NCI-H2227 treated with DMSO at 0.1 percent for 48 hours (cell line): ENCODE results near the gene C11orf98.
"Not testable (repeated sequence)": the region's sequence is repeated elsewhere in the genome, so short reads cannot be mapped to it uniquely, and the experiment has no call there.

Experiments
- DNase-seq: peaks from one replicate; lab custom pipeline; 2025; lab: John Stamatoyannopoulos, UW

C11orf98 gene

GRCh38 chr11:62665075-62665598 is at the start of gene C11orf98, which contains the start of gene CSKMT:
C11orf98 (minus strand) TSS chr11:62665210; CDS start chr11:62665169, 41 bp downstream.
CSKMT (plus strand) TSS chr11:62665312; CDS start chr11:62665880, 568 bp downstream.
- peak; percentile 96 for DNase-seq

DNA sequence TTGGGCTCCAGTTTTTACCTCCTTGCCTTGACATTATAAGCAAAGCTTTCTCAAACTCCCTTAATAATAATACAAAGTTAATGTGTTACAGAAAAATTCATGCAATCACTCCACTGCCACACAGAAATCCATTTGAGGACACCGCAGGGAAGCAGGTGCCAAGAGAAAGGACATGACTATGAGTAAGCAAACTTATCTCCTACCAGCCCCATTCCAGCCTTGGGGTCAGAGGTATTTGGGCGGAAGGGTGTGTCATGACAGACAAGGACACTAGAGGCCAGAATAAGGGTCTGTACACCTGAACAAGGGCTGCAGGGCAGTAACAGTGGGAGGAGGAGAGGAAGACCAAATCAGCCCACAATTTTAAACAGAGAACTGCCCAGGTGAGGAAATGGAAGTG is 48.3 kb upstream of the C11orf98 start:
- DNase-seq: no peak

DNA sequence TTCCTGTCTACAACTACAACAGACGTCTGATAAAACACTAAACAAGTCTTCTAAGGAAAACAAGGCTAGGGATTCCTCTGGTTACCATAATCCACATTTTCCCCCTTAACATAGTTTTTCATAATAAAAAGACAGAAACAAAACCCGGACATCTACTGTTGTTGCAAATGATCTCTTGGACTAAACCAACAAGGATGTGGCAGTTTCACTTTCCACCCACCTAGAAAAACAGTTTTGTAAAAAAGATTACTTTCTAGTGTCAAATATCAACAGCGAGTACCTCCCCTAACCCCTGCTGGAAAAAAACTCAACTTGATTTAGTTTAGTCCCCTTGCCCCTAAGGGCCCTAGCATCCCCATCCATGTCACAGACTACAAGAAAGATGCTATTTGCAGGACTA is 47.9 kb upstream of the C11orf98 start:
- DNase-seq: no peak

DNA sequence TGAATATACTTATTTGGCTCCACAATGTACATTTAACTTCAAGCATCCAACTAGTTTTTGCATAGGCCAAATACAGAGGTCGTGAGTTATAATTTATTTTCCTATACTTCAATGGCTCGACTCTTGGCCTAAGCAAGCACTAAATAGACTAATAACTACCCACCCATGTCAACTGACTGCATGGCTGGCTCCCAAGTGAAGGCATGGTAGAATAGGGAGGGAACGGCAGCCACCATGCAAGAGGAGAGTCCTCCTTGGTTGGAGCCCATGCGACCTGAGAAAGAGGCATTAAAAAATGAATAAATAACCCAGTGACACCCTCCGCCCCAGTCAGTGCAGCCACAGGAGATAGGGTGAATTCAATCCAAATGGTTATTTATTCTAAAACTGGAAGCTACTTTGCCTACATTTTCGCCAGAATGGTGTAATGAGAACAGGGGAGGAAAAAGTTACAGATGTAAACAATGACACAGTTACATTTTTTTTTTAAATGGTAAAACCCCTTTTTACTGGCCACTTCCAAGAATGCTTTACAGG is 47.3 kb upstream of the C11orf98 start:
- no peak for DNase-seq

GRCh38 chr11:62710001-62710345 is 45.0 kb upstream of the C11orf98 start:
- no peak for DNase-seq

DNA sequence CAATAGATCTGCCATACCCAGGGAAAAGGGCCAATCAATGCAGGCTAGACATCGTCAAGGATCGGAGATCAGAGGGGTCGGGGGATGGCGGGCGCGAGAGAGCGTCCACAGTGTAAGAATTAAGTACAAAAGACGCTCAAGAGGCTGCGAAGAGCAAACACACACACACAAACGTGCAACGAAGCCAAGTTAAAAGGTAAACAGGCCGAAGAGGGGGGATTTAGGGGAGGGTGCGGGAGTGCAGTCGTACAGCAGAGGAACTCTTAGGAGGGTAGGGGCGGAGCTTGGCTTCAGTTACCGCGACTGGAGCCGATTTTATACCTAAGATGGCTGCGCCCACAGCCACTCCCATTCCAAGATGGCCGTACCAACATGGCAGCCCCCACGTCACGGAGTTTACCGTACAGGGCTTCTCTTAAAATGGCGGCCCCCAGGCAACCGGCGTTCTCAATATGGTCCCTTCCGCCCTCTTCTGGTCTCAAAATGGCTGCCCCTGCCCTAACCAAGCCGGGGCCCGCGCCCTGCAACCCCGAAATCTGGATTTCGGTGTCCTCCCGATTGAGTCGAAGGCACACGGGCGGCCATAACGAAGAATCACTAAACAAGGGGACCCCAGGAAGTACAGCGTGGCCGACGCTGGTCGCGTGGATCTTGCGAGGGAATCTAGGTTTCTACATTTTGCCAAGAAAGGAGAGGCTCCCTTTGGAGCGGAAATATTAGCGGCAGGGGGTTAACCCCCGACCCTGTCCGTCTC is 44.4 kb upstream of the C11orf98 start:
- DNase-seq: peak; percentile 98

DNA sequence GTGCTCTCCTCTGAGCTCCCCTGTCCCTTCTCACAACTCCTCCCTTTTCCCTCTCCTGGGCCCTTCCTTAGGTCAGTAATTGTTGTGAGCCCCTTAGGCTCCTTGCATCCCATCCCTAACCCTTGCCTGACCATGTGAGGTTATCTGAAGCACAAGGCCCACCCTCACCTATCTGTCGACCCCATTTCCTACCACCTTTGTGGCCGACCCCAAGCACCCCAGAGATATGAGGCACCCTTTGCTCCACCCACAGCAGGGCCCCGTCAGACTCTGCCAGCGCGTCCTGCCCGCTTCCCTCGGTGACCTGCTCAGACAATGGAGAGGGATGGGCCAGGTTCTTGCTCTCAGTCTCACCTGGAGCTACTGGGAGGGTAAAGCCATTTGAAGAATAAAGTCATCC is 43.8 kb upstream of the C11orf98 start:
- DNase-seq: peak; percentile 57

- no peak for DNase-seq
Observed at GRCh38 chr11:62708392-62708791, 43.4 kb upstream of the C11orf98 start.

DNA sequence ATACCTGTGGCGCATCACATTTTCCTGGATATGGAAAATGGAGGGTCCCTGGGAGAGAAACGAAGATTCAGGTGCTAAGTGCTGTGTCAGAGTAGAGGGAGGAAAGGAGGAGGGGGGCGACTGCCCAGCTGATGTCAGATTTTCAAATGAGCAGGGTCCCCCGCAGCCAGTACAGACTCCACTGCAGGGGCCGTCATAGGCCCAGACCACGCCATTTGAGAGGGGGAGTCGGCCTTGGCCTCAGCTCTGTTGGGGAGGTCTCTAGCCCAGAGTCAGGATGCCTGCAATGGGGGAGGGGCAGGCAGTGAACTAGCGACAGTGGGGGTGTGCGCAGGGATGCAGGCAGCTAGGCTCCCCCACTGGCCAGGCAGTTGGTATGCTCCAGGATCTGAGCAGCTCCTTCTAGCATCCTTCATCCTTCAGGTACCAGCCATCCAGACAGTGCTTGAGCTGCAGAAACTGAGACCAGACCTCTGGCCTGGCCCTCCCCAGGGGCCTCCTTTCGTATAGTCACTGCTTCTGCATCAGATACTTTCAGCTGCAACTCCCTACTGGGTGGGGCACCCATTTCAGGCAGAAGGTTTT is 42.4 kb upstream of the C11orf98 start, which contains the start of the genes BSCL2 and GNG3:
TSS of gene BSCL2 (minus strand) at position 148 of the 585 bp plus-strand sequence. CDS start 229 bp downstream, outside the sequence.
TSS of gene GNG3 (plus strand) at position 400 of the 585 bp plus-strand sequence. CDS start 620 bp downstream, outside the sequence.
- DNase-seq: peak; percentile 95

- DNase-seq: no peak
Observed at GRCh38 chr11:62706850-62707247, 41.8 kb upstream of the C11orf98 start.

DNA sequence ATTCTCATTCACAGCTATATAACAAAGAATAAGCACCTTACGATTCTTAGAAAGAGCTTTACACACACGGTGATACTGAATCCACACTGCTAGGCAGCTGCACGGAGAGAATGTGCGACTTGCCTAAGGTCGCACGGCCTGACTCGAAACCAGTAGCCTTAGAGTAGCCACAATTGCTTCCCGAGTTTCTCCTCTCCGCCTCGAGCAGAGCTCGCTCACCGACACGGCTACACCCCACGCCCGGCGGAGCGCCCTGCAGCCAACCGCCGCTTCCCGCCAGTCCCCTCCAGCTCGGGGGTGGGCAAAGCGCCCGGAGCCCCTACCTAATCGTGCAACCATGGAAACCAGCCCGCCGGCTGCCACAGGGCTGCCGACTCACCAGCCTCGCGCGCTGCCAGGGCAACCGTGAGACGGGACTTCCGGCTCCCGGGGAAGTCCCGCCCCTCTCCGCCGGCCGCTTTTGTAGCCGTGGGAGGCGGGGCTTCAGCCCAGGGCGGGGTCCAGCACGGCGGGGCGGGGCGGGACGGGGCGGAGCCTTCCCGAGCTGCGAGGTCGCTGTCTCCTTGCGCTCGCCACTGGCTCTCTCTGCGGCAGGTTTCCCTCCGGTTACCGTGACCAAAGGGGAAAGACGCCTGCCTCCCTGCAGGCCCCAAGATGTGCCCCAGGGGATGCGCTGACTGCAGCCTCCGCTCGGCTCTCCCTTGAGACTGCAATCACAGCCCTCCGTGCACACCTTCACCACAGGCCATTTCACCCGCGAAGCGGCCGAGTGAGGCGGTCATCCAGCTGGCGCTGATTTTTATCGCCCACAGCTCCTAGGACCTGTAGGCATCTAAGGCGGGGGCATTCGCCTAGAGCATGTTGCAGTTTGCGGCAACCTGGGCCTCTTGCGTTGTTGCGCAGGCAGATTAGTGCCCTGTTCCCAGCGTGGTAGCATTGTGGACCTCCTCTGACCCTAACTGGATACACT is 41.2 kb upstream of the C11orf98 start:
- peak; percentile 95 for DNase-seq

DNA sequence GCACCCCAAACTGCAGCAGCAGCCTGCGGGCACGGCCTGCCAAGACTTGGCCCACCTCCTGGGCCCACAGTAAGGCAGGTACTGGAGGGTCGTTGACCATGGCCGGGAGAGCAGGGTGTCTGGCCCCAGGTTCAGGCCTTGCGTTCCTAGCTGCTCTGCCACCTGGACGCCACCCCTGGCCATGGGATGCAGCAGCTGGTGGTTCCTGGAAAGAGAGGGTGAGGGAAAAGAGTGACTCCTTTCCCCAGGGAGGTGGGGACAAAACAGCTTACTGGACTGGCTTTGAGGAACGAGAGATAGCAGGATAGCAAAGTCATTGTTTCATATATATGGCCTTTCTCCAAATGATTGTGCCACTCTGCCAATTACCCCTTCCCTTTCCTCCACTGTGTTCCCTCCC is 40.4 kb upstream of the C11orf98 start:
- no peak for DNase-seq

- not testable (repeated sequence) for DNase-seq
Observed at GRCh38 chr11:62703921-62704320, 38.9 kb upstream of the C11orf98 start.

DNA sequence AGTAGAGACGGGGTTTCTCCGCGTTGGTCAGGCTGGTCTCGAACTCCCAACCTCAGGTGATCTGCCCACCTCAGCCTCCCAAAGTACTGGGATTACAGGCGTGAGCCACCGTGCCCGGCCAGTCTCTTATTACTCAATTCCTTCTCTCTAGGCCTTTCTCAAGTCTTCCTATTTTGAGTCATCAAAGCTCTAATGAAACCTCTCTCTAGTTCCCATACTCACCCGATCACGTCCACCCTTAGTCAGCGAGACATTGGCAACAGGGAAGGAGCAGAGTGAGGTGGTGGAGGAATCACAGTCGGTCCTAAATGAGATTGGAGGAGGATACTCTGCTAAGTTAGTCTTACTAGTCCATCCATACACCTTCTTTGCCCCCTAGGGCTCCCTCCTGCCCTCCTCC is 37.2 kb upstream of the C11orf98 start:
- DNase-seq: no peak

- DNase-seq: peak; percentile 30
Observed at GRCh38 chr11:62694455-62695167, 29.6 kb upstream of the C11orf98 start.

DNA sequence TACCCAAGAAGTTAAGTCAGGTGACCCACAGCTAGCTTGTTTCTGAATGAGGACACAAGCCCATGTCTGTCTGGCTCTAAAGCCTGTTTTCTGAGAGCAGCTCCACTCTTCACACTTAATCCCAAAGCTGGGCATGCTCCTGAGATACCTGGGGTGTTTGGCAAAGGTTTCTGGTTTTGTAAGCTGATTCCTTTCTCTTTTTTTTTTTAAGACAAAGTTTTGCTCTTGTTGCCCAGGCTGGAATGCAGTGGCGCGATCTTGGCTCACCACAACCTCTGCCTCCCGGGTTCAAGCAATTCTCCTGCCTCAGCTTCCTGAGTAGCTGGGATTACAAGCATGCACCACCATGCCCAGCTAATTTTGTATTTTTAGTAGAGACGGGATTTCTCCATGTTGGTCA is 28.6 kb upstream of the C11orf98 start:
- DNase-seq: not testable (repeated sequence)

DNA sequence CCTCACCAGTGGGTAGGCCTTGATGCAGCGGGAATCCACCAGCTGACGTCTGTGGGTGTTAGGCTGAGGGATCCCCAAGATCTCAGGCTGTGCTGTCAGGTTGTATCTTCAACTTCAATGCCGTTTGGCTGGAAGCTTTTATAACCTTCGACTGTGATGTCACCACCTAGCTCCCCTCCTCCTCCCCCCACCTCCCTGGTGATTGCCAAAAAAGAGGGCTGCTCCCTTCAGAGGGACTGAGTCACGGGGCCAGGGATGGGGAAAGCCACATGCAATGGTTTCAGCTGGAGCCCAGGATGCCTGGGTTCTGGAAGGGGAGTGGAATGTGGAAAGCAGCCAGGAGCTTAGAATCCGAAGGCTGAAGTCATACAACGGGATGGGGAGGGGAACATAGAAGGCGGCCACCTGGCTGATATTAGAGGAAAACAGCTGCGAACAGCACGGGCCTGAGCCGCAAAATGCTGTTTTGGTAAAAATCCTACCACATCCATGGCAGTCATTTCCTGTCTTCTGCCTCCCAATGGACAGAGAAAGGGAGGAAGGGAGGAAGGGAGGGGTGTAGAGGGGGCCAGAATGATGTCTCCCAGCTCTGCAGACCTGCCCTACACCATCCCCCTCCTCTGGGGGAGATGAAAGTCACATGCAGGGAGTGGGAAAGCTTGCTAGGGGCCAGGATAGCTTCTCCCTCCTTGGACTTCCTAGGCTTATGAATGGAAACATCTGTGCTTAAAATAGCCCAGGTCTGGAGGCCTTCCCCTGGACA is 24.6 kb upstream of the C11orf98 start, which contains the start of gene LRRN4CL:
TSS of gene LRRN4CL (minus strand) at position 110 of the 763 bp plus-strand sequence. CDS start 1,022 bp downstream, outside the sequence.
- DNase-seq: no peak

- DNase-seq: no peak
Observed at GRCh38 chr11:62688491-62688890, 23.5 kb upstream of the C11orf98 start.

GRCh38 chr11:62687508-62688396 is 22.7 kb upstream of the C11orf98 start:
- no peak for DNase-seq
